Measurements from ENCODE around the gene ACTL6B. TPM values are rescaled to one million over a fixed set of nuclear protein-coding genes. Genes with fewer than 3 reads are reported as not detected.

ACTL6B gene
- total and polyA plus RNA-seq, 2 of the 8 experiments (the other 6 are each of a cell fraction or from before 2014, with no cell fraction given) = 2.1 to 4.5 TPM

- peak in 1 of 3 experiments; percentile 27; a peak in 2 of 4 replicates for TF ChIP-seq CTCF (IDR thresholded peaks at IDR 0.05; ENCODE audit: control extremely low read depth in 1 of 3, insufficient read depth in 1 of 3, low read depth in 1 of 3, low read length in 3 of 3)
- TF ChIP-seq RAD21 (IDR thresholded peaks at IDR 0.05 in 1 of 2, conservative IDR thresholded peaks at IDR 0.05 in 1 of 2; ENCODE audit: low read depth in 2 of 2, low read length in 2 of 2) = peak; percentile 12 to 16; a peak in 2 of 4 replicates
- TF ChIP-seq PHF8 (conservative IDR thresholded peaks at IDR 0.05; ENCODE audit: low read depth, low read length) = peak; percentile 34; the same call in 1 of the 2 replicates
- TF ChIP-seq MAX (IDR thresholded peaks at IDR 0.05) = peak; percentile 52
- TF ChIP-seq CBX5 (IDR thresholded peaks at IDR 0.05; ENCODE audit: low read depth, low read length) = no peak
- TF ChIP-seq ASH2L (IDR thresholded peaks at IDR 0.05; ENCODE audit: low read length) = peak; percentile 59
Measured at GRCh38 chr7:100604028-100604975, 51.9 kb downstream of the ACTL6B start (continued).

Measured in H1 (cell line).